Right renal pelvis (tissue), 4 donors: ENCODE results near the gene NOS3. TPM values are rescaled to one million over a fixed set of nuclear protein-coding genes. Genes with fewer than 3 reads are reported as not detected.
"Not testable (repeated sequence)": the region's sequence is repeated elsewhere in the genome, so short reads cannot be mapped to it uniquely, and the experiment has no call there.

Experiments
- DNase-seq, 4 donors: peaks; one replicate each; pipeline ENCODE4 v3.0.0-alpha.2; 2013; ENCODE audit warnings: low read depth in 4 of 4, low spot score in 3 of 4, missing footprints in 1 of 4
- polyA plus RNA-seq, 4 donors: library from polyadenylated mRNA; unstranded; fragments of 120-200 nt; gene quantifications; one replicate each; pipeline ENCODE4 v1.2.1, GENCODE V29; 2013; ENCODE audit not compliant: insufficient read length in 4 of 4

Gene NOS3
- polyA plus RNA-seq, 4 donors: 9.1 to 14.2 (median 10.3) TPM

- DNase-seq: no peak
These were observed 7.0 kb downstream of the NOS3 start for GRCh38 chr7:150997817-150998216.

- DNase-seq: no peak
These were observed 7.5 kb downstream of the NOS3 start for GRCh38 chr7:150998341-150998740.

- no peak for DNase-seq
These were observed 8.2 kb downstream of the NOS3 start for GRCh38 chr7:150999001-150999400.

GRCh38 chr7:150999497-151000230 is 8.8 kb downstream of the NOS3 start:
- no peak for DNase-seq

GRCh38 chr7:151000897-151001495 is 10.2 kb downstream of the NOS3 start:
- DNase-seq: no peak

- no peak for DNase-seq
These were observed 10.7 kb downstream of the NOS3 start for GRCh38 chr7:151001546-151001945.

GRCh38 chr7:151003572-151003971 is 12.8 kb downstream of the NOS3 start:
- DNase-seq: no peak

GRCh38 chr7:151005566-151005965 is 14.7 kb downstream of the NOS3 start:
- DNase-seq: no peak

GRCh38 chr7:151006590-151007300 is 15.9 kb downstream of the NOS3 start:
- DNase-seq: no peak

GRCh38 chr7:151007469-151007898 is 16.7 kb downstream of the NOS3 start:
- DNase-seq: no peak

- DNase-seq: no peak
These were observed 17.3 kb downstream of the NOS3 start for GRCh38 chr7:151008143-151008510.

- DNase-seq: no peak
These were observed 17.9 kb downstream of the NOS3 start for GRCh38 chr7:151008511-151009323.

- no peak for DNase-seq
These were observed 18.7 kb downstream of the NOS3 start for GRCh38 chr7:151009327-151010036.

- no peak for DNase-seq
These were observed 19.2 kb downstream of the NOS3 start for GRCh38 chr7:151010037-151010306.

- no peak for DNase-seq
These were observed 19.7 kb downstream of the NOS3 start for GRCh38 chr7:151010307-151011096.

- no peak for DNase-seq
These were observed 20.2 kb downstream of the NOS3 start for GRCh38 chr7:151011097-151011409.

- not testable (repeated sequence) for DNase-seq
These were observed 20.8 kb downstream of the NOS3 start for GRCh38 chr7:151011616-151012015.

- DNase-seq: no peak
These were observed 21.3 kb downstream of the NOS3 start for GRCh38 chr7:151012031-151012692.

- no peak for DNase-seq
These were observed 22.1 kb downstream of the NOS3 start for GRCh38 chr7:151012911-151013347.
